Liver (tissue), 9 donors: Measurements from ENCODE around the gene WNT16. TPM values are rescaled to one million over a fixed set of nuclear protein-coding genes. Genes with fewer than 3 reads are reported as not detected.

ENCODE experiments used
- DNase-seq: peaks from one replicate; pipeline ENCODE4 v3.0.0-alpha.2; 2017; ENCODE audit warnings: low spot score
- H3K27ac ChIP-seq, 2 donors: one replicate each; pipeline ENCODE4 v1.7.0; 2013; ENCODE audit warnings: inconsistent platforms in 2 of 2, low read length in 2 of 2, control low read depth in 1 of 2, low read depth in 1 of 2, mild to moderate bottlenecking in 1 of 2
- H3K27me3 ChIP-seq, 4 donors: one replicate each; pipeline versions ENCODE4 v1.6.1 to v1.7.0; 2013; ENCODE audit warnings: low read length in 3 of 4, inconsistent platforms in 1 of 4, mild to moderate bottlenecking in 1 of 4, moderate library complexity in 1 of 4; ENCODE audit not compliant: control insufficient read depth in 4 of 4, insufficient read depth in 4 of 4
- H3K36me3 ChIP-seq, 4 donors: one replicate each; pipeline versions ENCODE4 v1.6.1 to v1.7.0; 2013; ENCODE audit warnings: low read length in 3 of 4, mild to moderate bottlenecking in 3 of 4, low read depth in 1 of 4, moderate library complexity in 1 of 4; ENCODE audit not compliant: control insufficient read depth in 4 of 4, insufficient read depth in 3 of 4
- H3K4me1 ChIP-seq, 4 donors: one replicate each; pipeline versions ENCODE4 v1.6.1 to v1.7.0; 2013; ENCODE audit warnings: low read length in 3 of 4, mild to moderate bottlenecking in 3 of 4, moderate library complexity in 1 of 4; ENCODE audit not compliant: control insufficient read depth in 4 of 4, insufficient read depth in 4 of 4
- H3K4me3 ChIP-seq, 3 donors: one replicate each; pipeline versions ENCODE4 v1.6.1 to v1.7.0; 2013; ENCODE audit warnings: low read length in 3 of 3, control low read depth in 1 of 3, low read depth in 1 of 3, mild to moderate bottlenecking in 1 of 3
- H3K9ac ChIP-seq, 2 donors: one replicate each; pipeline ENCODE4 v1.7.0; 2013; ENCODE audit warnings: low read length in 2 of 2, mild to moderate bottlenecking in 2 of 2, moderate library complexity in 2 of 2, control low read depth in 1 of 2, low read depth in 1 of 2
- H3K9me3 ChIP-seq, 4 donors: one replicate each; pipeline versions ENCODE4 v1.6.1 to v1.7.0; 2013; ENCODE audit warnings: low read length in 3 of 4; ENCODE audit not compliant: control insufficient read depth in 4 of 4
- ATF3 ChIP-seq: IDR thresholded peaks from 2 replicates; pipeline ENCODE4 v1.6.1; 2016; ENCODE audit warnings: antibody characterized with exemption
- CTCF ChIP-seq: fragments of 150-350 bp; IDR thresholded peaks from 2 replicates; pipeline ENCODE4 v1.5.1; 2017; ENCODE audit warnings: improper control_type of control experiment, low read depth, low read length; ENCODE audit not compliant: missing input control
- EGR1 ChIP-seq, 2 donors: IDR thresholded peaks; 2 replicates each; pipeline ENCODE4 v1.6.1; 2016 to 2018; ENCODE audit warnings: antibody characterized with exemption in 2 of 2, low read depth in 2 of 2
- FOXA1 ChIP-seq: IDR thresholded peaks from 2 replicates; pipeline ENCODE4 v1.6.1; 2016; ENCODE audit warnings: antibody characterized with exemption
- FOXA2 ChIP-seq: IDR thresholded peaks from 2 replicates; pipeline ENCODE4 v1.6.1; 2016; ENCODE audit warnings: antibody characterized with exemption
- GABPA ChIP-seq, 2 donors: IDR thresholded peaks in 1 of 2; conservative IDR thresholded peaks in 1 of 2; 2 replicates each; pipeline ENCODE4 v1.6.1; 2016; ENCODE audit warnings: antibody characterized with exemption in 2 of 2, mild to moderate bottlenecking in 1 of 2, moderate library complexity in 1 of 2
- HNF4A ChIP-seq, 2 donors: conservative IDR thresholded peaks; 2 replicates each; pipeline ENCODE4 v1.6.1; 2016; ENCODE audit warnings: antibody characterized with exemption in 2 of 2, mild to moderate bottlenecking in 2 of 2
- HNF4G ChIP-seq: IDR thresholded peaks from 2 replicates; pipeline ENCODE4 v1.6.1; 2016; ENCODE audit warnings: antibody characterized with exemption
- JUND ChIP-seq, 2 donors: IDR thresholded peaks; 2 replicates each; pipeline ENCODE4 v1.6.1; 2016; ENCODE audit warnings: antibody characterized with exemption in 2 of 2
- NR2F2 ChIP-seq: IDR thresholded peaks from 2 replicates; pipeline ENCODE4 v1.6.1; 2016; ENCODE audit warnings: antibody characterized with exemption
- RAD21 ChIP-seq, 2 donors: IDR thresholded peaks; 2 replicates each; pipeline ENCODE4 v1.6.1; 2016; ENCODE audit warnings: antibody characterized with exemption in 2 of 2, mild to moderate bottlenecking in 2 of 2
- REST ChIP-seq: IDR thresholded peaks from 2 replicates; pipeline ENCODE4 v1.6.1; 2016; ENCODE audit warnings: antibody characterized with exemption, mild to moderate bottlenecking
- SP1 ChIP-seq: IDR thresholded peaks from 2 replicates; pipeline ENCODE4 v1.6.1; 2018; ENCODE audit warnings: antibody characterized with exemption, mild to moderate bottlenecking
- TAF1 ChIP-seq: conservative IDR thresholded peaks from 2 replicates; pipeline ENCODE4 v1.6.1; 2016; ENCODE audit warnings: antibody characterized with exemption, mild to moderate bottlenecking
- YY1 ChIP-seq: IDR thresholded peaks from 2 replicates; pipeline ENCODE4 v1.6.1; 2016; ENCODE audit warnings: antibody characterized with exemption, mild to moderate bottlenecking
- ZBTB33 ChIP-seq: IDR thresholded peaks from 2 replicates; pipeline ENCODE4 v1.6.1; 2016; ENCODE audit warnings: antibody characterized with exemption
- WGBS: extraction: QIAGEN DNeasy Blood & Tissue Kit; methylation state at CpG from one replicate; pipeline ENCODE4 v1.1.7; 2013; 5-methylcytosine and 5-hydroxymethylcytosine counted together
- polyA plus RNA-seq, 2 donors: library from polyadenylated mRNA; stranded (reverse) in 1 of 2; unstranded in 1 of 2; fragments of 200-250 nt in 1 of 2; fragments of >200 nt in 1 of 2; fragmentation: Nextera tagmentation in 1 of 2; extraction: Ambion mirVana in 1 of 2; gene quantifications; one replicate each; pipeline versions ENCODE4 v1.2.1 to v1.2.3, GENCODE V29; 2013 to 2015
- total RNA-seq, 2 donors: library from RNA; depleted of rRNA; stranded (reverse); fragments of >200 nt; gene quantifications; one replicate each; pipeline ENCODE4 v1.2.3, GENCODE V29; 2014
- TF ChIP-seq, protein P1 (sequence below): IDR thresholded peaks from 2 replicates; pipeline ENCODE4 v1.6.1; 2016; ENCODE audit warnings: antibody characterized with exemption
- donor health status: healthy.
- donor health status: healthy.
- donor health status: healthy.
- donor health status: healthy.
- donor health status: healthy.

Gene WNT16
- total and polyA plus RNA-seq, 4 donors, result not detected

- Histone ChIP-seq H3K9ac (no peak overlapping the region), H3K9me3 (no peaks in the 10 kb centered on the region), H3K27me3 (peaks cover 0 to 12% (median 3%) of the 10 kb centered on the region in 4 donors), H3K4me3 (peak overlapping the region; percentile 2 to 46 (median 35)), H3K36me3 (no peaks in the 10 kb centered on the region), H3K4me1 (peaks cover 0 to 18% (median 12%) of the 10 kb centered on the region in 4 donors), H3K27ac (no peak overlapping the region)
- no peak for TF ChIP-seq HNF4G
- no peak for TF ChIP-seq GABPA (IDR thresholded peaks at IDR 0.05 in 1 of 2, conservative IDR thresholded peaks at IDR 0.05 in 1 of 2)
- no peak for TF ChIP-seq TAF1
- no peak for TF ChIP-seq SP1
- no peak for TF ChIP-seq FOXA1
- TF ChIP-seq FOXA2, result no peak
- TF ChIP-seq, protein P1, sequence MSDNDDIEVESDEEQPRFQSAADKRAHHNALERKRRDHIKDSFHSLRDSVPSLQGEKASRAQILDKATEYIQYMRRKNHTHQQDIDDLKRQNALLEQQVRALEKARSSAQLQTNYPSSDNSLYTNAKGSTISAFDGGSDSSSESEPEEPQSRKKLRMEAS, result no peak
- TF ChIP-seq JUND (IDR thresholded peaks at IDR 0.05), result no peak
- no peak for TF ChIP-seq YY1
- no peak for TF ChIP-seq NR2F2
- no peak for TF ChIP-seq HNF4A (conservative IDR thresholded peaks at IDR 0.05)
- no peak for TF ChIP-seq REST
- no peak for TF ChIP-seq ZBTB33
- TF ChIP-seq EGR1 (IDR thresholded peaks at IDR 0.05; ENCODE audit: low read depth in 2 of 2), result no peak
- no peak for TF ChIP-seq ATF3
- TF ChIP-seq CTCF, result no peak
- no peak for TF ChIP-seq RAD21 (IDR thresholded peaks at IDR 0.05)
- 3% methylated on average over 52 of the region's 52 CpGs for WGBS
- no peak for DNase-seq
These were observed 1.4 kb downstream of the WNT16 start for GRCh38 chr7:121330053-121330833.
